K562 (cell line): ENCODE results near the gene PCAT6. TPM values are rescaled to one million over a fixed set of nuclear protein-coding genes. Genes with fewer than 3 reads are reported as not detected.

Experiments used
- ETS2 ChIP-seq: IDR thresholded peaks from 2 replicates; pipeline ENCODE4 v1.6.1; 2016; ENCODE audit warnings: borderline replicate concordance, missing genetic modification characterization, mild to moderate bottlenecking, moderate library complexity, missing compliant biosample characterization; ENCODE audit not compliant: poor library complexity, severe bottlenecking
- FOXA3 ChIP-seq, 2 experiments: fragments of 450-650 bp in 1 of 2; sonication (generic) in 1 of 2; formaldehyde crosslinking; IDR thresholded peaks in 1 of 2; conservative IDR thresholded peaks in 1 of 2; 2 replicates each; pipeline versions ENCODE4 v1.4.0 to v1.8.0; 2020 to 2022; ENCODE audit warnings: mild to moderate bottlenecking in 2 of 2, missing genetic modification reagents in 1 of 2
- HNRNPL ChIP-seq: fragments of 200-400 bp; formaldehyde crosslinking; IDR thresholded peaks from 2 replicates; pipeline ENCODE4 v1.6.1; 2017; ENCODE audit warnings: low read depth, mild to moderate bottlenecking, low read length
- MAFF ChIP-seq: IDR thresholded peaks from 2 replicates; pipeline ENCODE4 v1.6.1; 2012; ENCODE audit warnings: low read length, improper control_type of control experiment
- NFATC3 ChIP-seq: fragments of 450-650 bp; IDR thresholded peaks from 2 replicates; pipeline ENCODE4 v1.6.1; 2017; ENCODE audit warnings: mild to moderate bottlenecking
- NFIC ChIP-seq: fragments of 450-650 bp; IDR thresholded peaks from 2 replicates; pipeline ENCODE4 v1.6.1; 2017; ENCODE audit warnings: mild to moderate bottlenecking, inconsistent platforms
- PHB2 ChIP-seq: fragments of 450-650 bp; IDR thresholded peaks from 2 replicates; pipeline ENCODE4 v1.6.1; 2017; ENCODE audit warnings: low read depth
- PHF21A ChIP-seq: fragments of 450-650 bp; IDR thresholded peaks from 2 replicates; pipeline ENCODE4 v1.6.1; 2017; ENCODE audit warnings: low read depth, borderline replicate concordance
- PHTF2 ChIP-seq: fragments of 250-450 bp; sonication (Bioruptor Pico); IDR thresholded peaks from 2 replicates; pipeline ENCODE4 v1.5.0; 2021; ENCODE audit warnings: mild to moderate bottlenecking
- PML ChIP-seq: IDR thresholded peaks from 2 replicates; pipeline ENCODE4 v1.6.1; 2012; ENCODE audit warnings: low read length, inconsistent platforms
- PRPF4 ChIP-seq: fragments of 200-400 bp; formaldehyde crosslinking; IDR thresholded peaks from one replicate; pipeline ENCODE4 v1.6.1; 2017; ENCODE audit warnings: low read length, low read depth, mild to moderate bottlenecking; ENCODE audit not compliant: insufficient read depth, poor library complexity, severe bottlenecking
- SAFB ChIP-seq: fragments of 200-400 bp; formaldehyde crosslinking; IDR thresholded peaks from 2 replicates; pipeline ENCODE4 v1.6.1; 2017; ENCODE audit warnings: low read depth, low read length, borderline replicate concordance
- SPI1 ChIP-seq: IDR thresholded peaks from 2 replicates; pipeline ENCODE4 v1.6.1; 2011; ENCODE audit warnings: low read depth, low read length, control low read depth, borderline replicate concordance
- YY1 ChIP-seq, 3 experiments: IDR thresholded peaks; 2 replicates each; pipeline ENCODE4 v1.6.1; 2011; ENCODE audit warnings: low read length in 2 of 3, mild to moderate bottlenecking in 2 of 3, moderate library complexity in 2 of 3, borderline replicate concordance in 1 of 3, control low read depth in 1 of 3, low read depth in 1 of 3; ENCODE audit not compliant: insufficient read depth in 3 of 3, insufficient replicate concordance in 2 of 3, control insufficient read depth in 1 of 3, insufficient read length in 1 of 3; ENCODE audit errors: extremely low read depth in 1 of 3
- ZNF140 ChIP-seq: fragments of 250-450 bp; sonication (Bioruptor Pico); IDR thresholded peaks from 2 replicates; pipeline ENCODE4 v1.8.0; 2021; ENCODE audit warnings: moderate library complexity, mild to moderate bottlenecking, inconsistent platforms
- ZNF584 ChIP-seq: fragments of 200-800 bp; sonication (Bioruptor generic); IDR thresholded peaks from 2 replicates; pipeline ENCODE4 v1.6.1; 2016; ENCODE audit warnings: low read depth, mild to moderate bottlenecking, missing genetic modification characterization, missing compliant biosample characterization
- polyA plus RNA-seq, 8 experiments: library from polyadenylated mRNA; depleted of rRNA in 4 of 8; stranded (reverse) in 5 of 8; unstranded in 3 of 8; fragments of >200 nt; fragmentation: Nextera tagmentation in 2 of 8; fragmentation: Illumina TruSeq in 1 of 8; extraction: Ambion mirVana in 2 of 8; extraction: Trizol in 1 of 8; gene quantifications; 2 replicates each; pipeline versions ENCODE4 v1.2.1 to v1.2.3, GENCODE V29; 2011 to 2014; ENCODE audit warnings: inconsistent platforms in 1 of 8, missing spikeins in 1 of 8
- total RNA-seq, 7 experiments: library from RNA; depleted of rRNA in 6 of 7; stranded (reverse); fragments of >200 nt in 6 of 7; fragmentation: Illumina TruSeq in 2 of 7; extraction: Trizol in 2 of 7; gene quantifications; 2 replicates each; pipeline versions ENCODE4 v1.2.1 to v1.2.3, GENCODE V29; 2011 to 2021; ENCODE audit warnings: low replicate concordance in 1 of 7
- TF ChIP-seq, protein P1 (sequence below): sonication (generic); formaldehyde crosslinking; IDR thresholded peaks from 2 replicates; pipeline ENCODE4 v1.8.0; 2022; ENCODE audit warnings: missing genetic modification reagents, mild to moderate bottlenecking, borderline replicate concordance
- TF ChIP-seq, protein P2 (sequence below): fragments of 450-650 bp; formaldehyde crosslinking; IDR thresholded peaks from 2 replicates; pipeline ENCODE4 v1.4.0; 2020; ENCODE audit warnings: mild to moderate bottlenecking
- TF ChIP-seq, protein P3 (sequence below): fragments of 450-650 bp; formaldehyde crosslinking; IDR thresholded peaks from 2 replicates; pipeline ENCODE4 v1.4.0; 2020; ENCODE audit warnings: mild to moderate bottlenecking, moderate library complexity
- TF ChIP-seq, protein P4 (sequence below): fragments of 450-650 bp; IDR thresholded peaks from 2 replicates; pipeline ENCODE4 v1.6.1; 2016

The PCAT6 gene
- total and polyA plus RNA-seq, 9 of the 15 experiments (the other 6 are each of a cell fraction or from before 2014, with no cell fraction given) = 0.25 to 2.4 (median 0.54) TPM; not detected in 1

DNA sequence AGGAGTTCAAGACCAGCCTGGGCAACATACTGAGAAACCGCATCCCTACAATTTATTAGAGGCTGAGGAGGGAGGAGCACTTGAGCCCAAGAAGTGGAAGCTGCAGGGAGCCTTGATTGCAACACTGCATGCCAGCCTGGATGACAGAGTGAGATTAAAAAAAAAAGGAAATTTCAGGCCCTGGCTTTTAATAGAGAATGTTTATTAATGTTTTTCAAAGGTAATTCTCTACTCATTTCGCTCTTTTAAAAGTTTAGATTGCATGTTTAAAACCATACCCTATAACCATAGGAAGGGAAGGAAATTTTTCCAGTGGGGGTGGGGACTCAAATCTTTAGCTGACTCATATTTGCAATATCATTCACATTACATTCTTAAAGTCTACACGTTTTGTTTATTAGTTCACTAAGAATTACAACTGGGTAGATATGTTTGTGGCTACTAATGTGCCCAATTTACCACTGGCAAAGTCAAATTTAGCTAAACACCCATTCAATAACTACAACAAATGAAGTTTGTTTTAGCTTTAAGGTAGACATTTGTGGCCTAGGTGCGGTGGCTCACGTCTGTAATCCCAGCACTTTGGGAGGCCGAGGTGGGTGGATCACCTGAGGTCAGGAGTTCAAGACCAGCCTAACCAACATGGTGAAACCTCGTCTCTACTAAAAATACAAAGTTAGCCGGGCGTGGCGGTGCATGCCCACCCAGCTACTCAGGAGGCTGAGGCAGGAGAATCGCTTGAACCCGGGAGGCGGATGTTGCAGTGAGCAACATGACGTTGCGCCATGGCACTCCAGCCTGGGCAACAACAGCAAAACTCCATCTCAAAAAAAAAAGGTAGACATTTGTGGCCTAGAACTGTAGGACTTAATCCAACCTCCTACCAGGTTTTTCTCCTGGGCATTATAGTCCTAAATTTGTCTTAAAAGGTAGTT is 7.5 kb upstream of the PCAT6 start (continued):
- TF ChIP-seq, protein P1, sequence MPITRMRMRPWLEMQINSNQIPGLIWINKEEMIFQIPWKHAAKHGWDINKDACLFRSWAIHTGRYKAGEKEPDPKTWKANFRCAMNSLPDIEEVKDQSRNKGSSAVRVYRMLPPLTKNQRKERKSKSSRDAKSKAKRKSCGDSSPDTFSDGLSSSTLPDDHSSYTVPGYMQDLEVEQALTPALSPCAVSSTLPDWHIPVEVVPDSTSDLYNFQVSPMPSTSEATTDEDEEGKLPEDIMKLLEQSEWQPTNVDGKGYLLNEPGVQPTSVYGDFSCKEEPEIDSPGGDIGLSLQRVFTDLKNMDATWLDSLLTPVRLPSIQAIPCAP (CRISPR knock-in tag) = no peak
- TF ChIP-seq PHF21A (no peak), ZNF140 (CRISPR knock-in tag) (no peak), PHTF2 (no peak), PML (no peak), YY1 (IDR thresholded peaks at IDR 0.05; ENCODE audit: borderline replicate concordance in 1 of 3, control insufficient read depth in 1 of 3, extremely low read depth in 1 of 3, insufficient read depth in 3 of 3, insufficient read length in 1 of 3, insufficient replicate concordance in 2 of 3, low read depth in 1 of 3, low read length in 2 of 3) (no peak), PRPF4 (no peak), FOXA3 (CRISPR knock-in tag; conservative IDR thresholded peaks at IDR 0.05 in 1 of 2, IDR thresholded peaks at IDR 0.05 in 1 of 2) (no peak), NFIC (no peak), ETS2 (tag) (no peak), SPI1 (no peak), PHB2 (no peak), MAFF (peak; percentile 59; the same call in 1 of the 2 replicates), HNRNPL (no peak), SAFB (no peak), ZNF584 (CRISPR knock-in tag) (peak; percentile 33; the same call in 1 of the 2 replicates), NFATC3 (no peak; the same call in 1 of the 2 replicates)
- TF ChIP-seq, protein P2, sequence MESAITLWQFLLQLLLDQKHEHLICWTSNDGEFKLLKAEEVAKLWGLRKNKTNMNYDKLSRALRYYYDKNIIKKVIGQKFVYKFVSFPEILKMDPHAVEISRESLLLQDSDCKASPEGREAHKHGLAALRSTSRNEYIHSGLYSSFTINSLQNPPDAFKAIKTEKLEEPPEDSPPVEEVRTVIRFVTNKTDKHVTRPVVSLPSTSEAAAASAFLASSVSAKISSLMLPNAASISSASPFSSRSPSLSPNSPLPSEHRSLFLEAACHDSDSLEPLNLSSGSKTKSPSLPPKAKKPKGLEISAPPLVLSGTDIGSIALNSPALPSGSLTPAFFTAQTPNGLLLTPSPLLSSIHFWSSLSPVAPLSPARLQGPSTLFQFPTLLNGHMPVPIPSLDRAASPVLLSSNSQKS = no peak
- TF ChIP-seq, protein P3, sequence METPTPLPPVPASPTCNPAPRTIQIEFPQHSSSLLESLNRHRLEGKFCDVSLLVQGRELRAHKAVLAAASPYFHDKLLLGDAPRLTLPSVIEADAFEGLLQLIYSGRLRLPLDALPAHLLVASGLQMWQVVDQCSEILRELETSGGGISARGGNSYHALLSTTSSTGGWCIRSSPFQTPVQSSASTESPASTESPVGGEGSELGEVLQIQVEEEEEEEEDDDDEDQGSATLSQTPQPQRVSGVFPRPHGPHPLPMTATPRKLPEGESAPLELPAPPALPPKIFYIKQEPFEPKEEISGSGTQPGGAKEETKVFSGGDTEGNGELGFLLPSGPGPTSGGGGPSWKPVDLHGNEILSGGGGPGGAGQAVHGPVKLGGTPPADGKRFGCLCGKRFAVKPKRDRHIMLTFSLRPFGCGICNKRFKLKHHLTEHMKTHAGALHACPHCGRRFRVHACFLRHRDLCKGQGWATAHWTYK (CRISPR knock-in tag) = no peak
- TF ChIP-seq, protein P4, sequence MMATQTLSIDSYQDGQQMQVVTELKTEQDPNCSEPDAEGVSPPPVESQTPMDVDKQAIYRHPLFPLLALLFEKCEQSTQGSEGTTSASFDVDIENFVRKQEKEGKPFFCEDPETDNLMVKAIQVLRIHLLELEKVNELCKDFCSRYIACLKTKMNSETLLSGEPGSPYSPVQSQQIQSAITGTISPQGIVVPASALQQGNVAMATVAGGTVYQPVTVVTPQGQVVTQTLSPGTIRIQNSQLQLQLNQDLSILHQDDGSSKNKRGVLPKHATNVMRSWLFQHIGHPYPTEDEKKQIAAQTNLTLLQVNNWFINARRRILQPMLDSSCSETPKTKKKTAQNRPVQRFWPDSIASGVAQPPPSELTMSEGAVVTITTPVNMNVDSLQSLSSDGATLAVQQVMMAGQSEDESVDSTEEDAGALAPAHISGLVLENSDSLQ = peak; percentile 11; the same call in 1 of the 2 replicates
